Regular cardiac myocyte (primary cell): ENCODE results near the gene ZNF302. TPM values are rescaled to one million over a fixed set of nuclear protein-coding genes. Genes with fewer than 3 reads are reported as not detected.

ENCODE experiments used
- total RNA-seq: library from RNA; depleted of rRNA; stranded (reverse); fragments of >200 nt; gene quantifications from 2 replicates; pipeline ENCODE4 v1.2.3, GENCODE V29; 2014

ZNF302 gene
- 9.4 and 14.9 TPM in 2 replicates for total RNA-seq

GRCh38 chr19:34677386-34678084 lies at the start of gene ZNF302:
Gene ZNF302 (plus strand): TSS chr19:34677678. CDS start chr19:34678805, 1,127 bp downstream.

GRCh38 chr19:34676697-34677385 lies 637 bp upstream of the ZNF302 start, which contains the start of gene SCGB2B2:
Gene SCGB2B2 (minus strand): TSS chr19:34677159. CDS start chr19:34594563, 82,596 bp downstream.

GRCh38 chr19:34733746-34734536 lies 56.5 kb downstream of the ZNF302 start, which contains the start of gene ZNF181:
Gene ZNF181 (plus strand): TSS chr19:34734243. CDS start chr19:34735038, 795 bp downstream.

Other genes with a start within 250 kb of the ZNF302 start
- gene UBA2, start 249.3 kb upstream of the ZNF302 start, total RNA-seq = 180 and 203 TPM in 2 replicates
- gene WTIP, start 195.9 kb upstream of the ZNF302 start, total RNA-seq = 30.7 and 40.6 TPM in 2 replicates
- gene SCGB2B2, start 519 bp upstream of the ZNF302 start, total RNA-seq = not detected in 2 replicates
- 13.8 and 25.9 TPM in 2 replicates for gene ZNF181, start 56.6 kb downstream of the ZNF302 start, total RNA-seq
- 3.6 and 5.9 TPM in 2 replicates for gene ZNF599, start 95.5 kb downstream of the ZNF302 start, total RNA-seq
- gene ZNF30, start 249.2 kb downstream of the ZNF302 start, total RNA-seq = 2.7 and 3.1 TPM in 2 replicates